Esophagus (tissue), 2 donors: ENCODE data around the gene MZT2B. TPM values are rescaled to one million over a fixed set of nuclear protein-coding genes. Genes with fewer than 3 reads are reported as not detected.
"Not testable (repeated sequence)": the region's sequence is repeated elsewhere in the genome, so short reads cannot be mapped to it uniquely, and the experiment has no call there.

Experiments used
- H3K27ac ChIP-seq, 2 donors: one replicate each; pipeline ENCODE4 v1.5.1; 2013; ENCODE audit warnings: low read depth in 2 of 2, mild to moderate bottlenecking in 2 of 2, inconsistent platforms in 1 of 2, low read length in 1 of 2, moderate library complexity in 1 of 2
- H3K27me3 ChIP-seq, 2 donors: one replicate each; pipeline ENCODE4 v1.6.1; 2013; ENCODE audit warnings: low read length in 2 of 2, control low read depth in 1 of 2, mild to moderate bottlenecking in 1 of 2; ENCODE audit not compliant: insufficient read depth in 2 of 2, control insufficient read depth in 1 of 2
- H3K36me3 ChIP-seq, 2 donors: one replicate each; pipeline ENCODE4 v1.6.1; 2013; ENCODE audit warnings: low read length in 1 of 2; ENCODE audit not compliant: control insufficient read depth in 2 of 2, insufficient read depth in 2 of 2
- H3K4me1 ChIP-seq, 2 donors: one replicate each; pipeline ENCODE4 v1.6.1; 2013; ENCODE audit warnings: low read length in 1 of 2; ENCODE audit not compliant: control insufficient read depth in 2 of 2, insufficient read depth in 2 of 2
- H3K4me3 ChIP-seq, 2 donors: one replicate each; pipeline ENCODE4 v1.5.1; 2013; ENCODE audit warnings: low read length in 2 of 2, mild to moderate bottlenecking in 2 of 2, low read depth in 1 of 2, moderate library complexity in 1 of 2
- H3K9me3 ChIP-seq, 2 donors: one replicate each; pipeline ENCODE4 v1.6.1; 2013; ENCODE audit warnings: mild to moderate bottlenecking in 2 of 2, low read depth in 1 of 2, low read length in 1 of 2, moderate library complexity in 1 of 2; ENCODE audit not compliant: control insufficient read depth in 2 of 2, insufficient read depth in 1 of 2
- WGBS, 2 donors: extraction: QIAGEN DNeasy Blood & Tissue Kit; methylation state at CpG; one replicate each; pipeline ENCODE4 v1.1.7; 2013; 5-methylcytosine and 5-hydroxymethylcytosine counted together
- polyA plus RNA-seq, 2 donors: library from polyadenylated mRNA; stranded (reverse); fragments of 200-250 nt; gene quantifications; one replicate each; pipeline ENCODE4 v1.2.3, GENCODE V29; 2013
- donor health status: healthy with polysubstance abuse.
- donor health status: Bipolar disorder and iron deficiency.

MZT2B gene
- polyA plus RNA-seq, 2 donors, result 169 to 208 TPM

DNA sequence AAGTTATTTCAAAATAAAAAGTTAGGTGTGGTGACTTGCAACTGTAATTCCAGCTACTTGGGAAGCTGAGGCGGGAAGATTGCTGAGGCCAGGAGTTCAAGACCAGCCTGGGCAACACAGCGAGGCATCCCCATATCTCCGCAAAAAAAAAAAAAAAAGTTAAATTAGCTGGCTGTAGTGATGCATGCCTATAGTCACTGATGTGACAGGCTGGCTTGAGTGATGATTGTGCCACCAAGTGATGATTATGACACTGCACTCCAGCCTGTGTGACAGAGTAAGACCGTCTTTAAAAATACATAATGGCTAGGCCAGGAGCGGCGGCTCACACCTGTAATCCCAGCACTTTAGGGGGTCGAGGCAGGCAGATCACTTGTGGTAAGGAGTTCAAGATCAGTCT is 12.2 kb upstream of the MZT2B start:
- 92% methylated on average over 7 of the region's 7 CpGs for WGBS, 2 donors
- no peaks in the 10 kb centered on the region for H3K4me1 ChIP-seq
- H3K9me3 ChIP-seq, result no peaks in the 10 kb centered on the region
- no peak overlapping the region for H3K4me3 ChIP-seq
- H3K27ac ChIP-seq, result no peak overlapping the region
- H3K36me3 ChIP-seq, result peaks cover 8 to 24% of the 10 kb centered on the region in 2 donors
- no peaks in the 10 kb centered on the region for H3K27me3 ChIP-seq

GRCh38 chr2:130174866-130175265 is 7.2 kb upstream of the MZT2B start:
- WGBS, 2 donors, result 85 to 89% methylated on average over 5 of the region's 5 CpGs
- not testable (repeated sequence) for H3K4me3 ChIP-seq, H3K4me1 ChIP-seq, H3K27me3 ChIP-seq, H3K9me3 ChIP-seq, H3K27ac ChIP-seq
- H3K36me3 ChIP-seq, result peaks cover 11 to 22% of the 10 kb centered on the region in 2 donors

DNA sequence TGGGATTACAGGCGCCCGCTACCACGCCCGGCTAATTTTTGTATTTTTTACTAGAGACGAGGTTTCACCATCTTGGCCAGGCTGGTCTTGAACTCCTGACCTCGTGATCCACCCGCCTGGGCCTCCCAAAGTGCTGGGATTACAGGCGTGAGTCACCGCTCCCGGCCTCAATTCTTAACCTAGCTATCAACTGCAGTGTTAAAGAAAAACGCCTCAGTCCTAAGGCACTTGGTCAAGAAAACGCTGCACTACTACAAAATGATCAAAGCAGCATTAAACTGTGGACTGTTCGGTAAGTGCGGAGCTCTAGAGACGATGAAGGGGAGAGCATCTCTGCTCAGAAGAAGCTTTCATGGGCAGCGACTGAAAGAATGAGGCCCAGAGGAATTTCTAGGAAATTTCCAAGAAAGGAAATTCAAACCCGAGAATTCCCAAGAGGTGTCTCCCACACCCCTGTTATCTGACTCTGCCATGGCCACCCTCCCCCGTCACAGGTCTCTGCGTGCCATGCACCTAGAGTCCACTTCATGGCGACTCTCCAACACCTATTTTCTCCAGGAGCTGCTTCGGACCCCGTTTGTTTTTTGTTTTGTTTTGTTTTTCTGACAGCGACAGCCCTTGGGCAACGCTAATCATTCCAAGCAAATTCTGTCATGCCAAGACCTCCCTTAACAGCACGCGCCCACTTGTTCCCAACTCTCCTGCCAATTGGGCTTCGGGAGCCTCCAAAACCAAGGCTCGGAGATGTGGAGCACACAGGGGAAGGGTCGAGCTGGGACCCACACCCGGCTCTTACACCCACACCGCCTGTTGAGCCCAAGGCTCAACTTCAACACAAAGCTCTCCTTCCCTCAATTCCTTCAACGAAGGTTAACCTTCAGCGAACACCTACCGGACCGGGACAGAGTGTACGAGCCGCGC is 1.4 kb upstream of the MZT2B start:
- not testable (repeated sequence) for H3K27me3 ChIP-seq, H3K36me3 ChIP-seq, H3K4me1 ChIP-seq, H3K9me3 ChIP-seq
- WGBS, 2 donors, result 19 to 21% methylated on average over 38 of the region's 38 CpGs
- H3K27ac ChIP-seq, result peak overlapping the region; percentile 88 to 93
- peak overlapping the region; percentile 82 to 84 for H3K4me3 ChIP-seq

DNA sequence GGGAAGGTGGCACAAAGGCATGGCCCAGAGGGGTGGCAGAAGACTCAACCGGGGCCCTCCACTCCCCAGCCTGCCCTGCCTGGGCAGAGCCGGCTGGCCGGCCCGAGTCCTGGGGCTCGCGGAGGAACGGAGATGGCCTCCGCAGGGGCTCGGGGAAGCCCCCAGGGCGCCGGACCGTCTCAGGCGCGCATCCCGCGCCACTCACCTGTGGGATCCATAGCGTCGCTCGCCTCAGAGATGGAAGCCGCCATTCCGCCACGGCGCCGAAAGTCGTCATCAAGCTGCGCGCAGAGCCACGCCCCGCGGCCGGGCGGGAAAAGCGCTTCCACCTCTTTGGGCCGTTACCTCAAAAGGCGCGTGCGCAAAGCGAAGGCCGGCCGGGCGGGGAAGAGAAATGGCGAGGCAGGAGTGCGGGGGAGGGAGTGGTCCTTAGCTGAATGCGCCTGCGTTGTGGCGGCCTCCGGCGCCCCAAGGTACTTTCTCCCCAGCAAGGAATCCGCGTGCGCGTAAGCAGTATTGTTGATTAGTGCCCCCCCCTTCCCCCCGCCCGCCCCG is 660 bp upstream of the MZT2B start, which contains the start of gene SMPD4:
Gene SMPD4 (minus strand): TSS at position 278 of the 555 bp plus-strand sequence. CDS start 5,010 bp downstream, outside the sequence.
- Histone ChIP-seq H3K36me3 (no peaks in the 10 kb centered on the region), H3K27me3 (no peaks in the 10 kb centered on the region)
- 0% methylated on average over 51 to 55 of the region's 55 CpGs for WGBS, 2 donors

DNA sequence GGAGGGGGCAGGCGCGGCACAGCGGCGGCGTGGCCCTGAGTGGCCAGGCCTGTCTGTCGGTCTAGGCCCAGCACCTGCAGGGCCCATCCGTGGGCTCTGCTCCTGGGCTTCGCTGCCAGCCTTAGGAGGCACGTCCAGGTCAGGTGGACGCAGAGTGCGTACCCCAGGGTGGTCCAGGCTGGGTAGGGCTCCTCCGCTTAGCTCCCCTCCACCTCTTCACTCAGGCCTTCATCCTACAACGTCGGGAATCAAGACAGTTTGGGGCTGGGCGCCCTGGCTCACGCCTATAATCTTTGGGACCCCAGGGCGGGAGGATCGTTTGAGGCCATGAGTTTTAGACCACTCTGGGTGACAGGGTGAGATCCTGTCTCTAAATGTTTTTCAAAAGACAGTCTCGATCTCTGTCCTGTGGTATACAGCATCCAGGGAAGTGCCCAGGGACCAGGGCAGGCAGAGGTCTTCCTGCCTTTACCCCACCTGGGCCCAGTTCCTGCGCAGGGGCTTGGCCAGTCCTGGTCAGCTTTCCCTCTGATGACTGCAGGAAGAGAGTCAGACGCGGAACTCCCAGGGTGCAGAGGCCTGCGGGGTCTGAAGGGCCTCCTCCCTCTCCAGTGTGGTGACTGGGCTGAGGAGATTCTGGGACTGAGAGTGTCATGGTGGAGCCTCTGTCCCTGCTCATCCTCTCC is 907 bp downstream of the MZT2B start:
- not testable (repeated sequence) for H3K36me3 ChIP-seq, H3K27me3 ChIP-seq, H3K9me3 ChIP-seq, H3K4me1 ChIP-seq
- Histone ChIP-seq H3K27ac (peak overlapping the region in 1 of 2 donors; percentile 48), H3K4me3 (peak overlapping the region; percentile 47 to 84)
- 16 to 17% methylated on average over 21 to 23 of the region's 23 CpGs for WGBS, 2 donors

More for the DNA sequence above, 660 bp upstream of the MZT2B start, which contains the start of gene SMPD4:
- peak within 1 kb of the TSS; percentile 88 to 93 for H3K27ac ChIP-seq
- H3K4me1 ChIP-seq, result peaks cover 0 to 2% of the 10 kb centered on the region in 2 donors
- H3K4me3 ChIP-seq, result peak within 1 kb of the TSS; percentile 82 to 84
- no peaks in the 10 kb centered on the region for H3K9me3 ChIP-seq

DNA sequence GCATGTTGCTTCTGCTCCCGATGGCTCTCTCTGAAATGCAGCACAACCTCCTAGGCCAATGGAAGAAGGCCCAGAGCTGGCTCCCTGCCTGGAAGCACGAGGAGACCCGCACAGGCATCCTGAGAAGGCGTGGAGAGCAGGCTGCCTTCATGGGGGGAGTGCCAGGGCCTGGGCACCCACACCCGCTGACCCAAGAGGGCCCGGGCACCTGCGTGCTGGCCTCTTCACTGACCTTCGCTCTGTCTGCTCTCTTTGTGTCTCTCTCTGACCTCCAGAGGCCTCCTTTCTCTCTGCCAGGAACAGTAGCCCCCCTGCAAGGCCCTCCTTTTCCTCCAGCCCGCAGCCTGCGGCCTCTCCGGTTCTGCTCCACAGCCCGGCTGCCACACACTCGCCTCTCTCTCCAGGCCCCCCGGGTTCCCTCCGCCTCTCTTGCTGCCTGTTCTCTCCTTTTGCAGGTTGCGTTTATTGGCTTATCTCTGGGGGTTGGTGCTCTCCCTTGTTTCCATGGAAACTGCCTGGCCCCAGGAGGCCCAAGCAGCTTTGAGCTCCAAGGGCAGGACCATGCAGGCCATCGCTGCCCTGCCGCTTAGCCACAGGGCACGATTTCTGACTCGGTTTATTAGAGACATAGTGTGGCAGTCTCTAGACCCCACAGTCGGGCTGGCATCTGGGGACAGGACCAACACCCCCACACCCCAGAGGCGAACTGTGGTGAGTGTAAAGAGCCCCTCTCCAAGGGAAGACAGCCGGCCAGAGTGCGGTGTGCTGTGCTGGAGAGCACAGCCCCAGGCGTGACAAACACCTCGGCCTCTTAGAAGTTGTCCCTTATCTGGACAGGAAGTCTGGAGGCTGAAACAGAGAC is 1.7 kb downstream of the MZT2B start:
- H3K27me3 ChIP-seq, result no peaks in the 10 kb centered on the region
- H3K4me3 ChIP-seq, result no peak overlapping the region
- no peak overlapping the region for H3K27ac ChIP-seq
- H3K4me1 ChIP-seq, result peaks cover 0 to 2% of the 10 kb centered on the region in 2 donors
- WGBS, 2 donors, result 65 to 72% methylated on average over 24 to 26 of the region's 26 CpGs
- no peaks in the 10 kb centered on the region for H3K36me3 ChIP-seq
- no peaks in the 10 kb centered on the region for H3K9me3 ChIP-seq

GRCh38 chr2:130185436-130185835 is 3.4 kb downstream of the MZT2B start:
- 89 to 98% methylated on average over 3 to 10 of the region's 10 CpGs for WGBS, 2 donors
- Histone ChIP-seq H3K36me3 (peaks cover 0 to 5% of the 10 kb centered on the region in 2 donors), H3K27me3 (no peaks in the 10 kb centered on the region), H3K27ac (no peak overlapping the region), H3K4me3 (no peak overlapping the region), H3K4me1 (no peaks in the 10 kb centered on the region), H3K9me3 (no peaks in the 10 kb centered on the region)

DNA sequence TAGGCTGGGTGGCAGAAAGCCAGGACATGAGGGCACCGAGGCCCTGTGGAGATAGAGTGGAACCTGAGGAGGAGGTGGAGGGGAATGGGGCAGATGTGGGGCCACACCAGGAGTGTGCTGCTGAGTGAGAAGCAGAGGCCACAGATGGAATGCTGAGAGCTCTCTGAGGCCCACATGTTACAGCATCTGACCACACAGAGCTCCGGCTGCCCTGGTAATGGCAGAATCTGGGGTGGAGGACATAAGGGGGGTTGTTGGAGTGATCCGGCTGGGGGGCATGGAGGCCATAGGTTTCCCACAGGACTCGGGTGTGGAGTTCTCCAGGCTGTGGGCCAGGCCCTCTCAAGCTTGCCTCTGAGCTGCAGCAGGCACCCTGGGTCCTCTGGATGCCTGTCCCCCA is 3.8 kb downstream of the MZT2B start:
- Histone ChIP-seq H3K36me3 (peaks cover 0 to 5% of the 10 kb centered on the region in 2 donors), H3K4me3 (no peak overlapping the region), H3K4me1 (no peaks in the 10 kb centered on the region), H3K9me3 (no peaks in the 10 kb centered on the region), H3K27me3 (no peaks in the 10 kb centered on the region), H3K27ac (no peak overlapping the region)
- WGBS, 2 donors, result 78 to 85% methylated on average over 4 of the region's 4 CpGs

- H3K27ac ChIP-seq, result no peak overlapping the region
- H3K36me3 ChIP-seq, result peaks cover 0 to 8% of the 10 kb centered on the region in 2 donors
- no peaks in the 10 kb centered on the region for H3K9me3 ChIP-seq
- 84 to 86% methylated on average over 5 of the region's 5 CpGs for WGBS, 2 donors
- no peak overlapping the region for H3K4me3 ChIP-seq
- H3K27me3 ChIP-seq, result no peaks in the 10 kb centered on the region
- H3K4me1 ChIP-seq, result no peaks in the 10 kb centered on the region
Observed at GRCh38 chr2:130186391-130186790, 4.3 kb downstream of the MZT2B start.
